Activated effector memory CD4-positive, alpha-beta T cell treated with anti-CD3 and anti-CD28 coated beads, Interleukin-2, amount 50 U/mL, for 16 hours (primary cell): ENCODE results near the gene CCDC92.
A peak's percentile ranks its signal among the peaks of the same experiment; 100 is the strongest.
"Not testable (repeated sequence)": the region's sequence is repeated elsewhere in the genome, so short reads cannot be mapped to it uniquely, and the experiment has no call there.

Source experiments
- DNase-seq: peaks from one replicate; pipeline ENCODE4 v3.0.0-alpha.2; 2020

CCDC92 gene

DNA sequence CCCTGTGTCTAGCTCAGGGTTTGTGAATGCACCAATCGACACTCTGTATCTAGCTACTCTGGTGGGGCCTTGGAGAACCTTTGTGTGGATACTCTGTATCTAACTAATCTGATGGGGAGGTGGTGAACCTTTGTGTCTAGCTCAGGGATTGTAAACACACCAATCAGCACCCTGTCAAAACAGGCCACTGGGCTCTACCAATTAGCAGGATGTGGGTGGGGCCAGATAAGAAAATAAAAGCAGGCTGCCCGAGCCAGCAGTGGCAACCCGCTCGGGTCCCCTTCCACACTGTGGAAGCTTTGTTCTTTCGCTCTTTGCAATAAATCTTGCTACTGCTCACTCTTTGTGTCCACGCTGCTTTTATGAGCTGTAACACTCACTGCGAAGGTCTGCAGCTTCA, 25.1 kb downstream of the CCDC92 start:
- DNase-seq: not testable (repeated sequence)

DNA sequence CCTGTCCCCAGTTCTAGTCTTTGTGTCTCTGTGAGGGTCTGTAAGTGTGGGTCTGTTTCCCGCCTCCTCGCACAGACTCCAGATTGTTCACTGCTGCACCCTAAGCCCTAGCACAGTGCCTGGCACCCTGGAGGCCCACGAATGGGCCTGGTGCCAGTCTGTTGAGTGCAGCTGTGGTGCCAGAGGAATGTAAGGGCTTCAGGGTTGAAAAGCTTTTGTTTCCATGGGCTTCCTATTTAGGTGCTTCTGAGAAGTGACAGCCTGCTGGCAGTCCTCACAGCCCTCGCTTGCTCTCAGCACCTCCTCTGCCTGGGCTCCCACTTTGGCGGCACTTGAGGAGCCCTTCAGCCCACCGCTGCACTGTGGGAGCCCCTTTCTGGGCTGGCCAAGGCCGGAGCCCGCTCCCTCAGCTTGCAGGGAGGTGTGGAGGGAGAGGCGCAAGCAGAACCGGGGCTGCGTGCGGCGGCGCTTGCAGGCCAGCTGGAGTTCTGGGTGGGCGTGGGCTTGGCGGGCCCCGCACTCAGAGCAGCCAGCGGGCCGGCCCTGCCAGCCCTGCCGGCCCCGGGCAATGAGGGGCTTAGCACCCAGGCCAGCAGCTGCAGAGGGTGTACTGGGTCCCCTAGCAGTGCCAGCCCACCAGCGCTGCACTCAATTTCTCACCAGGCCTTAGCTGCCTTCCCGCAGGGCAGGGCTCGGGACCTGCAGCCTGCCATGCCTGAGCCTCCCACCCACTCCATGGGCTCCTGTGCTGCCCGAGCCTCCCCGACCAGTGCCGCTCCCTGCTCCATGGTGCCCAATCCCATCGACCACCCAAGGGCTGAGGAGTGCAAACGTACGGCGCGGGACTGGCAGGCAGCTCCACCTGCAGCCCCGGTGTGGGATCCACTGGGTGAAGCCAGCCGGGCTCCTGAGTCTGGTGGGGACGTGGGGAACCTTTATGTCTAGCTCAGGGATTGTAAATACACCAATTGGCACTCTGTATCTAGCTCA, 25.8 kb downstream of the CCDC92 start:
- DNase-seq: not testable (repeated sequence)

DNA sequence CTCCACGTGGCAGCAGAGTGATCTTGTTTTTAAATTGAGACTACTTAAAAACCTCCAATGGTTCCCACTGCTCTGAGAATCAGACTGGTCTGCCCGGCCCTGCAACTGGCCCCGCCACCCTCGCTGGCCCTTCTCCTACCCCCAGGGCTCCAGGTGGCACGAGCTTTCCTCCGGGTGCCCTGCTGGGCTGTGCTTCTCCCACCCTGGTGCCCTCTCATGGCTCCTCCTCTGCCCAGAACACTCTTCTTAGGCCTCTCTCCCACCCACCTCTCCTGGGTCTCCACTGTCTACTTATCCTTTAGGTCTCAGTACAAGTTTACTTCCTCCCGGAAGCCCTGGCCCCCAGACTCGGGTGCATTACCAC, 26.5 kb downstream of the CCDC92 start:
- DNase-seq: no peak

DNA sequence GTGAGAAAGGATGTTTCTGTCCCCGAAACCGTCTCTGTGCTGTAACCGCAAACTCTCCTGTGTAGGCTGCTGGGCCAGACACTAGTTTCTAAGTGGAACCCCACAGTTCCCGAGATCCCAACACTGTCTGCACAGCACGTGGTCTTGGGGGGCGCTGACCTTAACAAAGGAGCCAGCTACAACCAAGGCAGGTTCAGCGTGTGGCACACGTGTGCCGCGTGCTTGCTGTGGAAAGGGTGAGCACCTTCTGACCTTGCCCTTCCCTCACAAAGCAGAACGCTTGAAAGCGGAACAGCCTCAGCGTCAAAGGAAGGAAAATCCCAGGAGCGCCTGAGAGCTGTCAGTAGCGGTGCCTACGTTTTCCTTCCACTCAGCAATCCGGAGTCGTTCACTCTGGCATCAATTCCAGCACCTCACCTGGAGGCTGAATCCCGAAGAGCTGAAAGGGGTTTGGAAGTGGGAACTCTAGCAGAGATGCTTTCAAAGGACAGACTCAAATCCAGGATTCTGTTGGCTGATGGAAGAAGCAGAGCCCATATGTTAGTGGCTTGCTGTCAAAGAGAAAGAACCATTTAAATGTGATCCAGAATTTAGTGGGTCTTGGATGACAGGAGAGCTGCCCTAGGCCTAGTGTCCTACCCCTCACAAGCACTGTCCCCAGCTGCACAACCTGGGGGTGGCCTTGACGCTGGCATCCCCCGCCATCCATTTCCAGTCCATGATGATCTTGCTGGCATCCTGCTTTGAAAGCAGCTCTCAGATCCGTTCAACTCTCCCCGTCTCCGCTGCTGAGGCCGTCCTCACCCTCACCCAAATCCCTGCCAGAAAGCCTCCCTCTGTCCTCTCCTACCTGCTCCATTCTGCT, 27.1 kb downstream of the CCDC92 start:
- DNase-seq: no peak

DNA sequence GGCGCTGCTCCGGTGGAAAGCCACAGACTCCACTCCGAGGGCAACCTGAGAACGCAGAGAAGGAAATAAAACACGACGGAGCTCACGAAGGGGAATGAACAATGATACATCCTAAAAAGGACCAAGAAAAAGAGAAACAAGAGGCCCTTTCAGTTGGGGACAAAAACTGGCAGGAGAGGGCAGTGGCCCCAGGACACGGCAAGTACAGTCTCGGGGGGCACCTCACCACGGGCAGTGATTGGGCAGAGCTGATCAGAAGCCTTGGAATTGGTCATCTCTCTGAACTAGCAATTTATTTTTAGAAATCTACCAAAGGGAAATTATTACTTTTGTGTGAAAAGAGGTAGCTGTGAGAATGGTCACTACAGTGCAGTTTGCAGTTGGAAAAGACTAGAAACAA, 27.9 kb downstream of the CCDC92 start:
- no peak for DNase-seq

DNA sequence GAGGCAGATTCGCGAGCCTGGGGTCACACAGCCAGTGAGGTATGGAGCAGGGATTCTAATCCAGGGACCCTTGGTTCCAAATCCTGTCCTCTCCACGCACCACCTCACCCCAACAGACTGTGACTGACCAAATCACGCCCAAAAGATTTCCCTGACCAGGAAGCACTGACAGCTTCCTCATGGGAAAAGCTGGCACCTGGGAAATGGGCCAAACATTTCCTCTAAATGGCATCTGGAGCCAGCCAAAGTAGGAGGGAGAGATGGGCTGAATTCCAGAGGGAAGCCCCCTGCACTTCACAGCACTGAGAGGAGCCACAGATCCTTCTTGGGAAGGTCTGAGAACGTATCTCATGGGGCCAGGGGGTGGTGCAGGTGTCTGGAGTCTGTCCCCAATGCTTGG, 28.8 kb downstream of the CCDC92 start:
- no peak for DNase-seq

DNA sequence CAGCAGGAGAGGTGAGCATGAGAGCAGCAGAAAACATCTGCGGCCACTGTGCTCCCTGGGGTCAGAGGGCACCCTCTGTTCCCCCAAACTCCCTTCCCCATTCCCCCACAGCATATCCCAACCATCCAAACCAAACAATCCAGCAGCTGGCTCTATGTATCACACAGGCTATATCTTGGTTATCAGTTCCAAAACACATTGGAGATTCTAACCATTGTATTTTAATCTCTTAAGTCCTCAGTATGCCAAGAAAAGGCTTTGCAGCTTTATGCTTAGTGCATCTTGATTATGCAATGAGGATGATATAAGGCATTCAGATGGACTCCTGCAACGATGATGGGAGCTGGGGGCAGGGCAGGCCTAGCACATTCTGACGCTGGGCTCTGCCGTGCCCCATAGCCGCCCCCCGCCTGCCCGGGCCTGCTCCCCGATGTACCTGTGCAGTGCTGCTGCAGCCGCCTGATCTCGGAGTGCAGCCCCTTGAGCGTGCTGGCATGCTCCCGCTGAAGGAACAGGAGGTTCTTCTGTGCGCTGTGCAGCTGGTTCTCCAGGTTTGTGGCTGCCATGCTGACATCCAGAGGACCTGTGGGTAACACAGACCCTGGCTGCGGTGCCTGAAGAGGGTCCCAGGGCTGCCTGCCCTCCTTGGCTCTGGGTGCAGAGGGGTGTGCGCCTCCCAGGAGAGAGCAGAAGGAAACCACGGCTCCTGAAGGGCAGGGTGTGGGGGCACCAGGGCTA, 29.6 kb downstream of the CCDC92 start:
- no peak for DNase-seq

DNA sequence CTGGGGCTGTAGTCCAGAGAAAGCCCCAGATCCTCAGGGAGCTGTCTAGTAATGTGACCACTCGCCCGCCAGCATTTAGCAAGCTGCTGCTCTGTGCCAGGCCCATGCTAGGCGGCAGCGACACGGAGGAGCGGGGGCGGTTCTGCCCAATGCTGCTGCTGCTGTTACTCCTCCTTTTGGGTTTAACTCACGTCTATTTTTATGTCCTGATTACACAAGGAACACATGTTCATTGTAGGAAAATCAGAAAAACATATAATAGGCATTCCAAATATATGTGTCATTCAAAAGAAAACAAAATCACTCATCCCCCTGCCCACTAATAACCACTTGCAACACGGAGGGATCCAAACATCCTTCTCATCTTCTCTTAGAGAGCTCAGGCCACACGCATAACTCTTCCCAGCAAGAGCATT, 30.4 kb downstream of the CCDC92 start:
- DNase-seq: no peak

DNA sequence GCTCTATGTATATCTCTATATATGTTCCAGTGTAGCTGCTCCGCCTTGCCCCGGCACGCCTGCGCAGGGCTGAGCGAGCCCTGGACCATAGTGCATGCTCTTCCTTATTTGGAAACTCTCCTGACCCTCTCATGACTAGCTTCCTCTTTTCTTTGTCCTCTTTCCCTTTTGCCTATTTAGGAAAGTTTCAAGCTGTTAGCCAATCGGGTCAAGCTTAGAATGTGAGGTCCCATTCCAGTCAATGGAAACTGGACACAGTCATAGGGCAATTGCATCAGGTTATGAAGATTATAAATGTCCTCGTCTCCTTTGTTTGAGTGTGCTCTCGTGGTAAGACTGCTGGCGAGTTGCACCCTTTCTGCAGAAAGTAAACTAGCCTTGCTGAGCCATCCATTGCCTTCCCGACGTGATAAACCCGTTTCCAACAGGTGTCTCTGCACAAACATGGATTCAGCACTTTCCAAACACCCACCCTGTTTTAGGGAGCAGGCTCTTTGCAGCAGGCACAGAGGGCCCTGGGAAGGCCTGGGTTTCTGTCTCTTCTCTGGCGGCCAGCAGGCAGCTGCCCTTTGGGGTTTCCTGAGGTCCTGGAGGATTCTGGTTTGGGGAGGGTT, 30.9 kb downstream of the CCDC92 start:
- DNase-seq: no peak

DNA sequence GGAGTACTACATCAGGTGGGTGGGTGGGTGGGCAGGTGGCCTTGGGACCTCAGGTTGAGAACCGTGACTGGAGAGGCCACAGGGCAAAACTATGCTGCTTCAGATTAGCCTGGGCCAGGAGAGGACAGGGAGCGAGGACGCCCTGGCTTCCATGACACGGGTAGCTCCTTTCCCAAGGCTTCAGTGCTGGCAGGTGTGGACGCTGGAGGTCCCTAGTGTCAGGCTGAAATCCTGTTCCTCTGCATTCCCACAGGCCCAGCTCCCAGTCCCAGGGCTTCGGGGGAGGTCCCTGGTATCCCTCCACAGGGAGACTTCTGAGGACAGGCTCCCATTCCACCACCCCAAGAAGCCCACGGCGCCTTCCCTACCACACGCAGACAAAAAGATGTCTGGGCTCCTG, 31.6 kb downstream of the CCDC92 start:
- no peak for DNase-seq

DNA sequence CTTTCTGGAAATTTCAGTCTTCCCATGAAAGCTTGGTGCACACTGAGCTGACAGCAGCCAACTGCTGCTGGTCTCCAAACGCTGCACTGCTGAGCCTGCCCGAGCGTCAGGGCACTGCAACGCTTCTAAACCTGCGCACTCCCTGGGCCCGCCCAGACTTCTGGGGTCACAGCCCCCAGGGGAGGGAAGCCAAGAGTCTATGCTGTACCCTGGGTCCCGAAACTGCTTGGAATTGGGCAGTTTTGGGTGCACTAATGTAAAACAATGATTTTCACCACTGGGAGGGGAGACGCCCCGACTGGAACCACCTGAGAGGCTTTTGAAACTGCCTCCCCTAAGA, 32.0 kb downstream of the CCDC92 start:
- no peak for DNase-seq

DNA sequence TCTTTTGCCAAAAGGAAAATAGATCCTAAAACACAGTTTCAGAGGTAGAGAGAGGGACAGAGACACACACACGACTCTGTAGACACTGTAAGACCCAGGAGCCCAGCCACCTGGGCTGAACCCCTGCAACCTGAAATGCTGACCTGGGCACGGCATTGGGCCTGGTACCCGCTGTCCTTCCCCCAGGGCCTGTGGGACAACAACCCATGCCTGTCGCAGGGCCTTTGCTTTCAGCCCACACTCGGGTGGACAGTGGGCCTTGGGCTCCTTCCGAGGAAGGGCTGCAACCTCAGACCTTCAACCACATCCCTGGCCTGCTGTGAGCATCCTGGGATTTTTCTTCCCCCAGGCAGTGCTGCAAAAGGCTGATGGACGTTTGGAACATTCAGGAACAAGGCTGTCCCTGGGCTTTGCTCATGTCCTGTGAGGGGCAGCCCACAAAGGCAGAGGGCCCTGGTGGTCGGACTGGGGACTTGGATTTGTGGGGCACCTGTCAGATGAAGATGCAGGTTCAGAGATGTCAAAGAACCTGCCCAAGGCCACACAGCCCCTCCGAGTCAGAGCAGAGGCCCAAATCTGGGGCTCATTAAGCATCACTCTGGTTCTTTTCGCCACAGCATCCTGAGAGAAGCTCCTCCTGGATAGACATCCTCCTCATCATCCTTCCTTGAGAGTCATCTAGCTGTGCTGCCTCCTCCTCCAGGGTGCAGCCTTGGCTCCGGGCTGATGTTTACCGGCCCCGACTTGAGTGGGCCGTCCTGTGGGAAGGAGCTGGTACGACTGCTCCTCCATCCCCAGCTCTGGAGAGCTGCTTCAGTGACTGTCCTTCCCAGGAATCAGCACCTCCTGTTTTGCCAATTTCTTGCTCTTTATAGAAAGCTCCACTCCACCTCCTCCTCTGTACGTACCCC, 32.7 kb downstream of the CCDC92 start:
- no peak for DNase-seq

DNA sequence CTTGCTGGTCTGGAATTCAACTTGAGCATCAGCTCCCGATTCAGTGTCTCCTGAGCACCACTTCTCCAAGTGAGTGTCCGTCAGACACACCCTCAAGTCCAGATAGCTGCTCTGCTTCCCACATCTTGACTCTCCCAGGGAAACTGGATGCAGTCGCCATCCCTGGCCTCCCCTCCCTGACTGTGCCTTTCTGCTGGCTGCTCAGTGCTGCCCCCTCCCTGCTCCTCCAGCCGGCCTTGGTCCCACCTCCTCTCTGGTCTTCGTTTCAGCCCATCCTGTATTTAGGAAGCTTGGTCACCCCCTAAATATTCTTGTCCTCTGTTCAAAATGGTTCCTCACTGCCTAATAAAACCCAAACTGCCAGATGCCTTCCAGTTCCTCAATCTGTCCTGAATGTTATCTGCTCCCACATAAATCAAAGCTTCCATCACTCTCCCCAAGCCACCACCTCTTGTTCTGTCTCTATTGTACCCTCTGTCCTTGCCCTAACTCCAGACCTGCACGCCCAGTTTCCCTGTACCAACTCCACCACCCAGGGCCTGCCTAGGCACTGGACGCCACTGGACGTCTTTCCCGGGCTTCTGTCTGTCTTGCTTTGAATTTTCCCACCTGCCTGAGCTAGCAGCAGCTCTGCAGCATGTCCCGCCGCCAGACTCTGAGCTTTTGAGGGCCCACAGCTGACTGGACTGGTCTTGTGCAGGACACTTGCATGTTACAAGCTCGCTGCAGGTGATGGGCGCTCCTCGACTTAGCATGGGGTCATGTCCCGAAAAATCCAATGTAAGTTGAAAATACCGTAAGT, 33.8 kb downstream of the CCDC92 start:
- DNase-seq: no peak

DNA sequence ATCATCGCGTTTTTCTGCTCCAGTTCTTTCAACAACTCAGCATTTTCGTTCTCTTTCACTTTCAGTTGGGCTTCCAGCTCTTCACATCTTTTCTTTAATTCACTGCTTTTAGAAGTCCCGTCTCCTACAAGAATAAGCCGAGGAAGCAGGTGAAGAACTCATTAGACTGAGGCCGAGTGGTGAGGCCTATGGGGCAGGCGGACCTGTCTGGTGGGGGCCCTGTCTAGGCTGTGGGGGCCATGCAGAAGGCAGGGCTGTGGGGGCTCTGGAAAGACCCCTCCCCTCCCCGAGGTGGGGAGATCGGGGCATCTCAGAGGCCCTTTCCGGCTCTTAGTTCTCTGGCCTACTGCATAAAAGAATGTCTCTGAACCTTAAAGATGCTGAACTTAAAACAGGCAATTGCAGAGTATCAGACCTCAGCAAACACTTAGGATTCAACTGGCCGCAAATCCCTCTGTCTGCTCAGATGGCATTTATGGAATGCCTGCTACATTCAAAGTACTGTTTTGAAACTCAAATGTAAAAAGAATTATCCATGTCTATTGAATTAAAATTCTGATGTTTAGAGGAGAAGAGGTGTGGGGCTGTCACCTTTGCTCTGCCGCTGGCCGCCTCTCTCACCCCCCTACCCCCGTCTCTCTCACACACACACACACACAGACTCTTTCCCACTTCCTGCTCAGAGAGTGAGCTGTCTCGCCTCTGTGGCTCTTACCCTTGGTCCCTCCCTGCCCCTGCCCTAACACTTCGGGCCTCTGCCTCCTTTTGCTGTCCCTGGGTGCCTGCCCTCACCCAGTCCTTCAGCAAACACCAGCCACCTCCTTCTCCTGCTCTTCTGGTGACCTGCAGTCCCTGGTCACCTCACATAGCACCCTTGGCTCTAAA, 34.7 kb downstream of the CCDC92 start:
- DNase-seq: peak; percentile 70

DNA sequence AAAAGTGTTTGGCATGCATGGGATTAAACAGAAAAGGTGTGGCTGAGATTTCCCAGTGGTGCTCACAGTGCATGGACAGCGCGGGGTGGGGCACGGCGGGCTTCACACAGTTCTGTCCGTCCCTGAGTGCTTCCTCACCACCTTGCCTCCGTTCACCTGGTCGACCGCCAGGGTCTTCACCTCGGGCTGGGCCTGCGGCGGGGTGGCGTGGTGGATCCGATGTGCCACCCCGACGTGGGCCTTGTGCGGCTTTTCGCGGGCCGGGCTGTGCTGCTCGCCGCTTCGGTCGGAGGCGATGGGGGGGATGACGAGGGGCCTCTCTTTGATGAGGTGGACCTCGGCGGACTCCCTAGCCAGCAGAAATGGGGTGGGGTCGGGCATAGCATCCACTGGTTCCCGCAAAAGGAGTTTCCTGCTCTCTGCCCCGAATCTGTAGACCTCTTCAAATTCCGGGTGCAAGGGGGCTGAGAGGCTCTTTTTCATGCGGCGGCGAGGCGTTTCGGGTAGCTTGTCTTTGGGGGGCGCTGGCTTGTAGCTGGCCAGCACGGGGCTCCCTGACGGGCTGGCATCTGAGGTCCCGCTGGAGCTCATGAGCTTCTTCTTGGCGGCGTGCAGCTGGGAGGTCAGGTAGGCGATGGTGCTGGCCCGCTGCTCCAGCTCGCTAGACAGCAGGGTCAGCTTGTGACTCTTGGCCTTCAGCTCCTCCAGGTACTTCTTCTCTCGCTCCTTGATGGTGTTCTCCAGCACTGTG, 35.5 kb downstream of the CCDC92 start:
- DNase-seq: no peak

DNA sequence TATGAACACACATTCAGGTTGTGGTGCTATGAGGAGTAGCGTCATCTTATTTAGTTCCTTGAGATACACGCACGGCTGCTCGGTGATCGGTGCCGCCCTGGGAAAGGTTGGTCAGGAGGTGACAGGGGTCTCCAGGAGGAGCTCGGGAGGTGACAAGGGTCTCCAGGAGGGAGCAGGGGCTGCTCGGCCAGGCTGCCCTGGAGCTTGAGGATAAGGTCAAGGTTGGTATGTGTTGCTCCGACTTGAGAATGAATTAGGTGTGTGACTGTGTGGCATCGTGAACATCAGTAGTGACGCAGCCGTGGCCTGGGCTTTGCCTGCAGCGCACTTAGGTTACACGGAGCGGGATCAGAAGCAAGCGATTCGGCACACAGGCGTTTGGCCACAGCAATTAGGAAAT, 36.2 kb downstream of the CCDC92 start:
- DNase-seq: no peak

DNA sequence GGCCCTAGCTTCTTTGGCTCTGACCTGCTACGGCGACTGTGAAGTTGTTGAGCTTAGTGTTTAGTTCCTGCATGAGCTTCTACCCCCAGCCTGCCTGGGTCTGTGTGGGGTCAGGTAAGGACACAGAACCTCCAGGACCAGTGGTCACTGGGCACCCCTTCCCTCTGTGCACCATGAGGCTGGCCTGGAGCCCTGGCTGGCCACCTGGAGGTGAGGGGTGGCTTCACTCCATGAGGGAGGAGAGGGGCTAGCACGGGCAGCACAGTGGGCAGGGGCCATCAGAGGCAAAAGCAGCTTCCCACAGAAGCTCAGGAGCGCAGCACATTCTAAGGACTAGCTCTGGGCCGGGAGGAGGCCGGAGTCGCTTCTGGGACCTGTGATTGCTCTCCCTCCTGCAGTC, 36.7 kb downstream of the CCDC92 start:
- no peak for DNase-seq

DNA sequence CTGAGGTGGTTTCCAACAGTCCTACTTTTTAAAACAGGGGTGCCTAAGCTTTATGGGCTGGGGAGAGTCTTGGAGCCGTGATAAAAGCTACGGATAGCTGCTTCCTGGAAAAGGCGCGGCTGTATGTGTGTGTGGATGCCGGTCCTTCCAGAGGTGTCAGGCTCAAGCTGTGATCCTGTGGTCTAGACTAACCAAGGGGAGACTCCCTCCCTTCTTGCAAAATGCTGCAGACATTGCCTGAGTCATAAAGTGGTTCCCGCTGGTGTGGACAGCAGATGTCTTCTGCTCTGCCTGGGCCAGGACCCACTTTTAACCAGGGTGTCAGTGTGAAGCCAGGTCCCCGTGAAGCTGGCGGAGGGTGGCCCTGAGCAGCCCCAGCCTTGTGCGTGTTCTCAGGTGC, 37.8 kb downstream of the CCDC92 start:
- no peak for DNase-seq

DNA sequence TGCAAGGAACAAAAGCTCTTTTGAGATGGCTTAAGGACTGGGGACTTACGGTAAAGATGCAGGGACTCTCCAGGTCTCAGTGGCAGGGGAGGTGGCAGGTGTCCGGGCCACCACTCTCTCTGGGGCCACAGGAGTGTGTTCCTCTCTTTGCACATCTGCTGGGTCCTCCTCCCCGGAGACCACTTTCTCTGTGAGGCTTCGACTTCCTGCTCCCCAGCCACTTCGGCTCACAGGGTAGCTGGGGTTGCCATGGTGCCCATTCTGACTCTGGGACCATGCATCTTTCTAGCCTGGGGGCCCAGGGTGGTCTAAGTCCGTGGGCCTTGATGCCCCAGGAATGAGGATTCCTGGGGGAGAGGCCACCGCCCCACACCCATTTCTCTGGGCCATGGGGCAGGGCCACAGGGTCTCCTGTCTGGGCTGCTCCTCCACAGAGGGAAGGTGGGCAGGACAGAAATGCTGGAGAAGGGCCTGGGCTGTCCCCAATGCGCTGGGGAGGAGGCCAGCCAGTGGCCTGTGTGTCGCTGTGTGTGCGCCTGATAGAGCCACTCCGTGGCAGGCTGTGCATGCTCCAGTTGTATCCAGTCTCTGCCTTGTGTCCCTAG, 38.5 kb downstream of the CCDC92 start:
- no peak for DNase-seq
